Neural progenitor cell (in vitro differentiated cells): ENCODE measurements around the gene PPBP. TPM values are rescaled to one million over a fixed set of nuclear protein-coding genes. Genes with fewer than 3 reads are reported as not detected.

Source experiments
- DNase-seq: peaks from one replicate; pipeline ENCODE4 v3.0.0-alpha.2; 2016; ENCODE audit warnings: low spot score
- H2AFZ ChIP-seq: fragments of 200-600 bp; sonication (generic); replicated peaks from 2 replicates; pipeline ENCODE4 v1.6.1; 2016; ENCODE audit warnings: antibody characterized with exemption
- H3F3A ChIP-seq: fragments of 200-600 bp; sonication (generic); 2 replicates; pipeline ENCODE4 v1.6.1; 2016; ENCODE audit warnings: antibody characterized with exemption, low read depth
- H3K27ac ChIP-seq: fragments of 200-600 bp; sonication (generic); 2 replicates; pipeline ENCODE4 v1.5.1; 2016; ENCODE audit warnings: mild to moderate bottlenecking
- H3K27me3 ChIP-seq: fragments of 200-600 bp; sonication (generic); 2 replicates; pipeline ENCODE4 v1.6.1; 2016; ENCODE audit warnings: mild to moderate bottlenecking, moderate library complexity
- H3K36me3 ChIP-seq: fragments of 200-600 bp; sonication (generic); 2 replicates; pipeline ENCODE4 v1.5.1; 2016
- H3K4me1 ChIP-seq: fragments of 200-600 bp; sonication (generic); 2 replicates; pipeline ENCODE4 v1.6.1; 2016; ENCODE audit warnings: mixed run types
- H3K4me2 ChIP-seq: fragments of 200-600 bp; sonication (generic); 2 replicates; pipeline ENCODE4 v1.6.1; 2016
- H3K4me3 ChIP-seq: fragments of 200-600 bp; sonication (generic); 2 replicates; pipeline ENCODE4 v1.5.1; 2016
- H3K79me2 ChIP-seq: fragments of 200-600 bp; sonication (generic); 2 replicates; pipeline ENCODE4 v1.6.1; 2016; ENCODE audit warnings: low read depth
- H3K9ac ChIP-seq: fragments of 200-600 bp; sonication (generic); 2 replicates; pipeline ENCODE4 v1.6.1; 2016
- H3K9me3 ChIP-seq: fragments of 200-600 bp; sonication (generic); 2 replicates; pipeline ENCODE4 v1.5.1; 2016; ENCODE audit warnings: low read depth
- H4K20me1 ChIP-seq: fragments of 200-600 bp; sonication (generic); 2 replicates; pipeline ENCODE4 v1.6.1; 2016; ENCODE audit warnings: low read depth
- H3K27ac Mint-ChIP-seq: 3 replicates; pipeline ENCODE4 v1.8.0; 2021; ENCODE audit warnings: mixed read lengths
- H3K27me3 Mint-ChIP-seq: 2 replicates; pipeline ENCODE4 v1.8.0; 2022; ENCODE audit warnings: low read depth, mild to moderate bottlenecking, inconsistent platforms, moderate library complexity, mixed read lengths; ENCODE audit not compliant: insufficient read depth
- H3K36me3 Mint-ChIP-seq: 3 replicates; pipeline ENCODE4 v1.8.0; 2021; ENCODE audit warnings: mixed read lengths
- H3K4me1 Mint-ChIP-seq: 3 replicates; pipeline ENCODE4 v1.8.0; 2021; ENCODE audit warnings: mixed read lengths
- H3K4me3 Mint-ChIP-seq: 3 replicates; pipeline ENCODE4 v1.8.0; 2021; ENCODE audit warnings: mild to moderate bottlenecking, moderate library complexity, mixed read lengths
- H3K9me3 Mint-ChIP-seq: 3 replicates; pipeline ENCODE4 v1.8.0; 2020; ENCODE audit warnings: mixed read lengths
- CTCF ChIP-seq: fragments of 200-600 bp; sonication (generic); IDR thresholded peaks from 2 replicates; pipeline ENCODE4 v1.5.1; 2017; ENCODE audit warnings: antibody characterized with exemption, mild to moderate bottlenecking
- EZH2 ChIP-seq: fragments of 200-600 bp; sonication (generic); IDR thresholded peaks from 2 replicates; pipeline ENCODE4 v1.6.1; 2017; ENCODE audit warnings: antibody characterized with exemption, mild to moderate bottlenecking, moderate library complexity
- EZH2phosphoT487 ChIP-seq: fragments of 200-600 bp; sonication (generic); IDR thresholded peaks from 2 replicates; pipeline ENCODE4 v1.6.1; 2017; ENCODE audit warnings: antibody characterized with exemption
- small RNA-seq: library from RNA; depleted of rRNA; stranded (forward); fragments of <200 nt; gene quantifications from one replicate; pipeline ENCODE3, GENCODE V24; 2015
- total RNA-seq: library from RNA; depleted of rRNA; stranded (reverse); fragments of >200 nt; gene quantifications from 2 replicates; pipeline ENCODE4 v1.2.3, GENCODE V29; 2015; ENCODE audit warnings: low replicate concordance

PPBP gene
- total RNA-seq, 1 donor from 2014 or later: not detected

- H3K79me2 ChIP-seq: no peaks in the 10 kb centered on the region
- H3K4me1 ChIP-seq: peaks cover 15% of the 10 kb centered on the region
- no peaks in the 10 kb centered on the region for H4K20me1 ChIP-seq
- no peaks in the 10 kb centered on the region for H3K36me3 Mint-ChIP-seq
- no peaks in the 10 kb centered on the region for H3K9me3 Mint-ChIP-seq
- no peak overlapping the region for H3K9ac ChIP-seq
- no peaks in the 10 kb centered on the region for H3K9me3 ChIP-seq
- H3K4me3 ChIP-seq: peak overlapping the region; percentile 54
- H2AFZ ChIP-seq: peak overlapping the region; percentile 80
- H3K27me3 ChIP-seq: peaks cover 91% of the 10 kb centered on the region
- H3K27ac ChIP-seq: no peak overlapping the region
- H3K36me3 ChIP-seq: no peaks in the 10 kb centered on the region
- H3K4me1 Mint-ChIP-seq: peaks cover 6% of the 10 kb centered on the region
- H3K4me2 ChIP-seq: peak overlapping the region; percentile 84
- peak overlapping the region; percentile 57 for H3K4me3 Mint-ChIP-seq
- DNase-seq: peak; percentile 62
- H3K27me3 Mint-ChIP-seq: peaks cover 7% of the 10 kb centered on the region
- TF ChIP-seq CTCF (peak; percentile 23), EZH2 (peak; percentile 66), EZH2phosphoT487 (peak; percentile 52)
- no peak overlapping the region for H3K27ac Mint-ChIP-seq
- peaks cover 12% of the 10 kb centered on the region for H3F3A ChIP-seq
These were observed 43.7 kb downstream of the PPBP start for GRCh38 chr4:73944061-73944875.

- H3K4me1 Mint-ChIP-seq: peaks cover 6% of the 10 kb centered on the region
- H3K4me3 ChIP-seq: peak overlapping the region; percentile 54
These were observed 44.4 kb downstream of the PPBP start for GRCh38 chr4:73943555-73943954.

GRCh38 chr4:73936969-73937368 is 51.0 kb downstream of the PPBP start:
- Histone ChIP-seq H3K36me3 (no peaks in the 10 kb centered on the region), H3K4me3 (no peak overlapping the region), H3K4me1 (no peaks in the 10 kb centered on the region), H3K79me2 (no peaks in the 10 kb centered on the region), H3K9ac (no peak overlapping the region), H3K27me3 (peaks cover 58% of the 10 kb centered on the region), H2AFZ (no peak overlapping the region), H3K9me3 (no peaks in the 10 kb centered on the region), H3K4me2 (no peak overlapping the region), H4K20me1 (no peaks in the 10 kb centered on the region), H3K27ac (no peak overlapping the region), H3F3A (no peaks in the 10 kb centered on the region)
- no peaks in the 10 kb centered on the region for H3K4me1 Mint-ChIP-seq
- peaks cover 2% of the 10 kb centered on the region for H3K27me3 Mint-ChIP-seq
- DNase-seq: no peak
- H3K4me3 Mint-ChIP-seq: no peak overlapping the region
- TF ChIP-seq EZH2 (no peak), CTCF (no peak), EZH2phosphoT487 (no peak)
- no peaks in the 10 kb centered on the region for H3K36me3 Mint-ChIP-seq
- no peaks in the 10 kb centered on the region for H3K9me3 Mint-ChIP-seq
- no peak overlapping the region for H3K27ac Mint-ChIP-seq

More at GRCh38 chr4:73943555-73943954, 44.4 kb downstream of the PPBP start:
- no peaks in the 10 kb centered on the region for H3K36me3 ChIP-seq
- no peak for DNase-seq
- peak overlapping the region; percentile 57 for H3K4me3 Mint-ChIP-seq
- no peaks in the 10 kb centered on the region for H3K36me3 Mint-ChIP-seq
- H3K79me2 ChIP-seq: no peaks in the 10 kb centered on the region
- H3K9me3 Mint-ChIP-seq: no peaks in the 10 kb centered on the region
- no peaks in the 10 kb centered on the region for H3K9me3 ChIP-seq
- peaks cover 12% of the 10 kb centered on the region for H3F3A ChIP-seq
- H3K27ac Mint-ChIP-seq: no peak overlapping the region
- TF ChIP-seq EZH2phosphoT487 (no peak), CTCF (no peak), EZH2 (no peak)
- H3K27me3 ChIP-seq: peaks cover 96% of the 10 kb centered on the region
- H4K20me1 ChIP-seq: no peaks in the 10 kb centered on the region
- H3K4me1 ChIP-seq: peaks cover 15% of the 10 kb centered on the region
- H3K27me3 Mint-ChIP-seq: peaks cover 7% of the 10 kb centered on the region
- no peak overlapping the region for H3K27ac ChIP-seq
- H3K9ac ChIP-seq: no peak overlapping the region
- H3K4me2 ChIP-seq: peak overlapping the region; percentile 84
- no peak overlapping the region for H2AFZ ChIP-seq

Small RNA genes within 50 kb of the gene (small RNA-seq; reads per million reads assigned to genes)
- not detected for gene RN7SL218P

Other genes with a start within 250 kb of the PPBP start
- not detected in 2 replicates for gene CXCL8, start 247.6 kb downstream of the PPBP start, total RNA-seq
- 0.71 and 1.5 TPM in 2 replicates for gene CXCL6, start 151.5 kb downstream of the PPBP start, total RNA-seq
- not detected in 2 replicates for gene PF4V1, start 134.9 kb downstream of the PPBP start, total RNA-seq
- gene CXCL1, start 118.8 kb downstream of the PPBP start, total RNA-seq: not detected in 2 replicates
- gene PF4, start 6.2 kb downstream of the PPBP start, total RNA-seq: not detected in 2 replicates
- 0.12 and 0.15 TPM in 2 replicates for gene CXCL5, start 10.5 kb upstream of the PPBP start, total RNA-seq
- gene CXCL3, start 50.5 kb upstream of the PPBP start, total RNA-seq: 1.5 and 2.0 TPM in 2 replicates
- gene CXCL2, start 111.0 kb upstream of the PPBP start, total RNA-seq: 0.15 TPM in 1 of 2 replicates, not detected in the other
- 10.7 and 22.1 TPM in 2 replicates for gene MTHFD2L, start 169.9 kb upstream of the PPBP start, total RNA-seq